Vagina (tissue), 2 donors: Measurements from ENCODE around the gene RAB12. TPM values are rescaled to one million over a fixed set of nuclear protein-coding genes. Genes with fewer than 3 reads are reported as not detected.

Experiments
- DNase-seq, 2 donors: peaks; one replicate each; pipeline ENCODE4 v3.0.0-alpha.2; 2017; ENCODE audit errors: extremely low spot score in 2 of 2
- H3K27ac ChIP-seq: fragments of 200-600 bp; sonication (generic); one replicate; pipeline ENCODE4 v1.5.1; 2019
- H3K27me3 ChIP-seq: fragments of 200-600 bp; sonication (generic); one replicate; pipeline ENCODE4 v1.5.1; 2019
- H3K36me3 ChIP-seq, 2 donors: fragments of 200-600 bp; sonication (generic); one replicate each; pipeline ENCODE4 v1.5.1; 2017 to 2019
- H3K4me1 ChIP-seq: fragments of 200-600 bp; sonication (generic); one replicate; pipeline ENCODE4 v1.5.1; 2019
- H3K4me3 ChIP-seq, 2 donors: fragments of 200-600 bp; sonication (generic); 1 replicate in 1 of 2; 2 replicates in 1 of 2; pipeline ENCODE4 v1.5.1; 2016 to 2019
- H3K9me3 ChIP-seq: fragments of 200-600 bp; sonication (generic); one replicate; pipeline ENCODE4 v1.5.1; 2019
- CTCF ChIP-seq, 3 experiments: fragments of 450-650 bp in 2 of 3; fragments of 200-600 bp in 1 of 3; sonication (generic) in 1 of 3; IDR thresholded peaks; one replicate each; pipeline ENCODE4 v1.5.1; 2017 to 2019; ENCODE audit warnings: antibody characterized with exemption in 3 of 3, mild to moderate bottlenecking in 2 of 3, moderate library complexity in 2 of 3
- POLR2A ChIP-seq, 2 donors: fragments of 450-650 bp; IDR thresholded peaks; one replicate each; pipeline ENCODE4 v1.6.1; 2017; ENCODE audit warnings: antibody characterized with exemption in 2 of 2, mild to moderate bottlenecking in 2 of 2, moderate library complexity in 2 of 2
- POLR2AphosphoS5 ChIP-seq, 2 donors: sonication (generic); formaldehyde crosslinking; IDR thresholded peaks; one replicate each; pipeline ENCODE4 v1.9.0; 2017; ENCODE audit warnings: antibody characterized with exemption in 2 of 2, mild to moderate bottlenecking in 2 of 2, low read depth in 1 of 2; ENCODE audit not compliant: insufficient read depth in 1 of 2
- intact Hi-C: fragments of 100-400 bp; cut with DNase I; formaldehyde crosslinking; loops from one replicate; pipeline ENCODE4 v1.15.1; 2023
- total RNA-seq: library from RNA; depleted of rRNA; stranded (reverse); fragments of >200 nt; gene quantifications from one replicate; pipeline ENCODE4 v1.2.3, GENCODE V29; 2016

The RAB12 gene
- total RNA-seq, 1 donor from 2014 or later = 35.8 TPM

- Histone ChIP-seq H3K27ac (peak overlapping the region; percentile 60), H3K4me1 (peaks cover 12% of the 10 kb centered on the region), H3K36me3 (no peaks in the 10 kb centered on the region), H3K27me3 (no peaks in the 10 kb centered on the region), H3K4me3 (no peak overlapping the region), H3K9me3 (no peaks in the 10 kb centered on the region)
- no peak for TF ChIP-seq POLR2A (IDR thresholded peaks at IDR 0.05)
- TF ChIP-seq POLR2AphosphoS5 (IDR thresholded peaks at IDR 0.05; ENCODE audit: insufficient read depth in 1 of 2, low read depth in 1 of 2) = no peak
- no peak for TF ChIP-seq CTCF (IDR thresholded peaks at IDR 0.05)
- DNase-seq = peak in 1 of 2 donors; percentile 76
- intact Hi-C loops = no loop called here
Measured at GRCh38 chr18:8685141-8685913, 76.1 kb downstream of the RAB12 start.

GRCh38 chr18:8685914-8686216, 76.6 kb downstream of the RAB12 start:
- Histone ChIP-seq H3K4me3 (no peak overlapping the region), H3K9me3 (no peaks in the 10 kb centered on the region), H3K36me3 (no peaks in the 10 kb centered on the region), H3K4me1 (peaks cover 12% of the 10 kb centered on the region), H3K27me3 (no peaks in the 10 kb centered on the region), H3K27ac (peak overlapping the region; percentile 60)
- DNase-seq = peak in 1 of 2 donors; percentile 20
- intact Hi-C loops = no loop called here
- TF ChIP-seq POLR2A (IDR thresholded peaks at IDR 0.05) (no peak), CTCF (IDR thresholded peaks at IDR 0.05) (no peak), POLR2AphosphoS5 (IDR thresholded peaks at IDR 0.05; ENCODE audit: insufficient read depth in 1 of 2, low read depth in 1 of 2) (no peak)

- Histone ChIP-seq H3K27me3 (no peaks in the 10 kb centered on the region), H3K4me3 (no peak overlapping the region), H3K9me3 (no peaks in the 10 kb centered on the region), H3K36me3 (no peaks in the 10 kb centered on the region), H3K27ac (no peak overlapping the region), H3K4me1 (peaks cover 12% of the 10 kb centered on the region)
- peak in 1 of 2 donors; percentile 54 for DNase-seq
- TF ChIP-seq POLR2A (IDR thresholded peaks at IDR 0.05) = no peak
- no peak for TF ChIP-seq CTCF (IDR thresholded peaks at IDR 0.05)
- no peak for TF ChIP-seq POLR2AphosphoS5 (IDR thresholded peaks at IDR 0.05; ENCODE audit: insufficient read depth in 1 of 2, low read depth in 1 of 2)
- intact Hi-C loops = no loop called here
Measured at GRCh38 chr18:8686611-8687010, 77.4 kb downstream of the RAB12 start.

GRCh38 chr18:8688216-8688800, 79.1 kb downstream of the RAB12 start:
- intact Hi-C loops = no loop called here
- H3K27me3 ChIP-seq = no peaks in the 10 kb centered on the region
- H3K9me3 ChIP-seq = no peaks in the 10 kb centered on the region
- H3K36me3 ChIP-seq = no peaks in the 10 kb centered on the region
- H3K27ac ChIP-seq = no peak overlapping the region
- no peak overlapping the region for H3K4me3 ChIP-seq
- TF ChIP-seq CTCF (IDR thresholded peaks at IDR 0.05) = no peak
- TF ChIP-seq POLR2A (IDR thresholded peaks at IDR 0.05) = no peak
- no peak for TF ChIP-seq POLR2AphosphoS5 (IDR thresholded peaks at IDR 0.05; ENCODE audit: insufficient read depth in 1 of 2, low read depth in 1 of 2)
- peaks cover 12% of the 10 kb centered on the region for H3K4me1 ChIP-seq
- DNase-seq = peak in 1 of 2 donors; percentile 44

GRCh38 chr18:8688816-8689215, 79.6 kb downstream of the RAB12 start:
- DNase-seq = peak in 1 of 2 donors; percentile 67
- intact Hi-C loops = no loop called here
- H3K4me3 ChIP-seq = no peak overlapping the region

More at GRCh38 chr18:8688816-8689215, 79.6 kb downstream of the RAB12 start:
- no peaks in the 10 kb centered on the region for H3K27me3 ChIP-seq
- TF ChIP-seq CTCF (IDR thresholded peaks at IDR 0.05) (no peak), POLR2A (IDR thresholded peaks at IDR 0.05) (no peak), POLR2AphosphoS5 (IDR thresholded peaks at IDR 0.05; ENCODE audit: insufficient read depth in 1 of 2, low read depth in 1 of 2) (no peak)
- H3K9me3 ChIP-seq = no peaks in the 10 kb centered on the region
- no peak overlapping the region for H3K27ac ChIP-seq
- no peaks in the 10 kb centered on the region for H3K36me3 ChIP-seq
- H3K4me1 ChIP-seq = peaks cover 12% of the 10 kb centered on the region
